Measurements from ENCODE around the gene CCDC188. TPM values are rescaled to one million over a fixed set of nuclear protein-coding genes. Genes with fewer than 3 reads are reported as not detected.

The CCDC188 gene
- total and polyA plus RNA-seq, 2 of the 8 experiments (the other 6 are each of a cell fraction or from before 2014, with no cell fraction given): not detected

DNA sequence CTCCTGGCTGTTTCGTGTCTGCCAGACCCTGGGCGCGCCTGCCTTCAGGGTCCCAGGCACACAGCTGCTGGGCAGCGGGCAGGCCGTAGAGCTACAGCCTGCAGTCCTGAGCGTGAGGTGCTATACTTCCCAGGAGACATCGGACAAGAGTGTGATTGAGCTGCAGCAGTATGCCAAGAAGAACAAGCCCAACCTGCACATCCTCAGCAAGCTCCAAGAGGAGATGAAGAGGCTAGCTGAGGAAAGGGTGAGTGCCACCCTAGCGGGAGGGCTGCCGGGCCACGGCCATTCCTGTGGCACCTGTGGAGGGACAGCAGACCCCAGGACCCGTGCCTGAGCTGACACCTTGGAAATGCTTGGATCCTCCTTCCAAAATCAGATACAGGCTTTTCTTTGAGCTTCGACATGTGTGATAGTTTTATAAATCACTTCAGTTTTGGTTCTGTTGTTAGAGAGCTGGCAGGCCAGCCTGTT lies 42.1 kb downstream of the CCDC188 start:
- ChIA-PET POLR2A (ENCODE audit: partially characterized antibody) (interaction anchor here (0.6 to 29.4 kb wide), 6 partner anchors 3 to 299 kb away, joined by 3 to 598 read pairs (median 26); partner anchors contain the start of genes RANBP1 and TRMT2A), CTCF (ENCODE audit: partially characterized antibody) (interaction anchor here (0.8 to 3.2 kb wide), 5 partner anchors 8 to 18 kb away, joined by 3 to 23 read pairs (median 7); no protein-coding TSS in a partner anchor)
- H4K20me1 ChIP-seq (replicated peaks in 1 of 2; ENCODE audit: control insufficient read depth in 1 of 2, insufficient read depth in 2 of 2, low read length in 2 of 2): peaks cover 17 to 45% of the 10 kb centered on the region in 2 experiments
- TF ChIP-seq BCL11A (IDR thresholded peaks at IDR 0.05; ENCODE audit: low read depth in 2 of 2, low read length in 2 of 2) (no peak), POLR2A (IDR thresholded peaks at IDR 0.05; ENCODE audit: control extremely low read depth in 1 of 2, low read depth in 2 of 2, low read length in 2 of 2) (no peak), PHF8 (conservative IDR thresholded peaks at IDR 0.05; ENCODE audit: low read depth, low read length) (no peak), EP300 (IDR thresholded peaks at IDR 0.05; ENCODE audit: borderline replicate concordance in 1 of 2, low read depth in 2 of 2, low read length in 2 of 2) (no peak), HDAC6 (IDR thresholded peaks at IDR 0.05; ENCODE audit: low read depth, low read length) (no peak), ZNF274 (IDR thresholded peaks at IDR 0.05; ENCODE audit: borderline replicate concordance, extremely low read depth, low read length) (no peak), BACH1 (IDR thresholded peaks at IDR 0.05; ENCODE audit: low read length) (no peak), SIX5 (IDR thresholded peaks at IDR 0.05; ENCODE audit: low read depth, low read length) (no peak), RNF2 (IDR thresholded peaks at IDR 0.05; ENCODE audit: borderline replicate concordance, low read depth, low read length, missing control alignments, poor library complexity, severe bottlenecking) (no peak), ASH2L (IDR thresholded peaks at IDR 0.05; ENCODE audit: low read length) (no peak), TCF12 (IDR thresholded peaks at IDR 0.05; ENCODE audit: low read depth, low read length) (no peak)
- TF ChIP-seq, protein P1, sequence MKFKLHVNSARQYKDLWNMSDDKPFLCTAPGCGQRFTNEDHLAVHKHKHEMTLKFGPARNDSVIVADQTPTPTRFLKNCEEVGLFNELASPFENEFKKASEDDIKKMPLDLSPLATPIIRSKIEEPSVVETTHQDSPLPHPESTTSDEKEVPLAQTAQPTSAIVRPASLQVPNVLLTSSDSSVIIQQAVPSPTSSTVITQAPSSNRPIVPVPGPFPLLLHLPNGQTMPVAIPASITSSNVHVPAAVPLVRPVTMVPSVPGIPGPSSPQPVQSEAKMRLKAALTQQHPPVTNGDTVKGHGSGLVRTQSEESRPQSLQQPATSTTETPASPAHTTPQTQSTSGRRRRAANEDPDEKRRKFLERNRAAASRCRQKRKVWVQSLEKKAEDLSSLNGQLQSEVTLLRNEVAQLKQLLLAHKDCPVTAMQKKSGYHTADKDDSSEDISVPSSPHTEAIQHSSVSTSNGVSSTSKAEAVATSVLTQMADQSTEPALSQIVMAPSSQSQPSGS (IDR thresholded peaks at IDR 0.05; ENCODE audit: low read length): no peak

More for the DNA sequence above, 42.1 kb downstream of the CCDC188 start:
- 95% methylated on average over 12 of the region's 12 CpGs; no CpG with 5 or more reads in 1 of the 2 experiments for WGBS, 2 experiments (ENCODE audit: extremely low coverage in 1 of 2, insufficient coverage in 1 of 2, insufficient read length in 1 of 2, insufficient replicate concordance in 2 of 2, low coverage in 1 of 2, low lambda C conversion rate in 2 of 2, missing lambda C conversion rate in 1 of 2)
- H3K23ac ChIP-seq (ENCODE audit: insufficient read length): no peak overlapping the region
- H4K5ac ChIP-seq (ENCODE audit: insufficient read length, low read depth, low read length): no peak overlapping the region
- no peak overlapping the region for H3K4me2 ChIP-seq (ENCODE audit: insufficient read depth in 1 of 2, low read depth in 2 of 2, low read length in 2 of 2)
- no peak overlapping the region for H3K14ac ChIP-seq (ENCODE audit: insufficient read length)
- H3K23me2 ChIP-seq (ENCODE audit: low read depth, low read length): no peaks in the 10 kb centered on the region
- no peak overlapping the region for H4K91ac ChIP-seq (replicated peaks; ENCODE audit: insufficient read length, low read length)
- H3K4ac ChIP-seq (replicated peaks; ENCODE audit: insufficient read length, low read depth, low read length): no peak overlapping the region
- no peaks in the 10 kb centered on the region for H3K27me3 ChIP-seq (replicated peaks in 1 of 4; ENCODE audit: control insufficient read depth in 3 of 4, extremely low read depth in 1 of 4, insufficient read depth in 3 of 4, low read length in 3 of 4)
- no peak overlapping the region for H3K27ac ChIP-seq (ENCODE audit: low read depth, low read length)
- H3K4me3 ChIP-seq (ENCODE audit: extremely low read depth in 1 of 4, insufficient read depth in 2 of 4, low read depth in 3 of 4, low read length in 4 of 4): no peak overlapping the region
- H3K79me2 ChIP-seq (ENCODE audit: control insufficient read depth in 1 of 2, insufficient read depth in 2 of 2, low read length in 2 of 2): peaks cover 0 to 1% of the 10 kb centered on the region in 2 experiments; a peak in 2 of 4 replicates
- peaks cover 9% of the 10 kb centered on the region for H3K79me1 ChIP-seq (ENCODE audit: low read depth, low read length)
- no peak overlapping the region for H2BK12ac ChIP-seq (ENCODE audit: low read depth, low read length)
- H4K8ac ChIP-seq (ENCODE audit: extremely low read depth, insufficient read depth, low read length): no peak overlapping the region
- no peak overlapping the region for H2BK120ac ChIP-seq (replicated peaks; ENCODE audit: low read depth, low read length)
- no peaks in the 10 kb centered on the region for H3K9me3 ChIP-seq (ENCODE audit: insufficient read depth in 2 of 2, low read depth in 1 of 2, low read length in 1 of 2)
- FAIRE-seq (no peak), DNase-seq (ENCODE audit: low read depth in 1 of 2, low spot score in 2 of 2) (no peak)
- no peak overlapping the region for H2AK5ac ChIP-seq (ENCODE audit: low read depth, low read length)
- no peak overlapping the region for H3K9ac ChIP-seq (replicated peaks in 1 of 4; ENCODE audit: extremely low read depth in 1 of 4, low read depth in 3 of 4, low read length in 3 of 4)
- H3K56ac ChIP-seq (replicated peaks; ENCODE audit: insufficient read length, low read depth, low read length): no peak overlapping the region
- H2BK15ac ChIP-seq (ENCODE audit: low read length): no peak overlapping the region
- no peaks in the 10 kb centered on the region for H3K4me1 ChIP-seq (replicated peaks in 1 of 4; ENCODE audit: control insufficient read depth in 3 of 4, insufficient read depth in 4 of 4, low read length in 3 of 4)
- no peak overlapping the region for H2AFZ ChIP-seq (ENCODE audit: low read length)
- no peak overlapping the region for H2BK20ac ChIP-seq (ENCODE audit: low read length)
- H2BK5ac ChIP-seq (ENCODE audit: low read depth, low read length): no peak overlapping the region
- H3K36me3 ChIP-seq (ENCODE audit: control insufficient read depth in 2 of 4, insufficient read depth in 4 of 4, low read length in 3 of 4): peaks cover 55 to 71% (median 61%) of the 10 kb centered on the region in 4 experiments
- no peak overlapping the region for H3K18ac ChIP-seq (ENCODE audit: extremely low read depth, low read length)
